HG03175 (cell line): Measurements from ENCODE around the gene THSD7B.

Experiments used
- ATAC-seq: cut with Tn5 transposase; IDR thresholded peaks from one replicate; pipeline ENCODE4 v1.9.1; 2021; ENCODE audit warnings: mild to moderate bottlenecking, moderate library complexity; ENCODE audit not compliant: unreplicated experiment

Gene THSD7B

DNA sequence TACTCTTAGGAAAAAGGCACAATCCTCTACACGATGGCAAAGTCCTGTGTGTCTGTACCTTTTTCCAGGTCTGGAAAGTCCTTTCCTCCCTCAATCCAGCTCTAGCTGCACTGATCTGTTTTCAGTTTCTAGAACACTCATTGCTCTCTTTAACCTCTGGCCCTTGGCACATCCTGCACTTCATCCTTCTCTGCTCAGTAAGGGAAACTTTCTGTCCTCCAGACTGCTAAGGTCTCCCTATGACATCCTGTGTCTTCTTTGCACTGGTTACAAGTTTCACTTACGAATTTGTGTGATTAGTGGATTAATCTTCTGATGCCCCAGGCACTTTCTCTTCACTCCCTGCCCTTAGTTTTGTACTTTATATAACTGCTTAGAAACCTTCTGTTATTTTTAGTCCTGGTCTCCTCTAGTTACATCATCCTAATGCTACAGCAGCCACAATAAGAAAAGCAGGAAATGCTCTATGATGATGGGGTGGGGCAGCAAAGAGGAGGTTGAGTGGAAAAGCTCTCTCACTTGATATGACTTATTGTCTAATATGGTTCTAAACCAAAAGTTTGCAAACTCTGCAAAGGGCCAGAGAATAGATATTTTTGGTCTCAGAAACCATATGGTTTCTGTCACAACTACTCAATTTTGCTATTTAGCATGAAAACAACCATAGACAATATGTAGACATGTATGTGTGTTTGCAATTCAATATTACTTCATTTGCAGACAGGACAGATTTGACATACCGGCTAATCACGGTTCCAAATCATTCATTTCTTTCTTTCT lies 568.2 kb downstream of the THSD7B start:
- no peak for ATAC-seq

DNA sequence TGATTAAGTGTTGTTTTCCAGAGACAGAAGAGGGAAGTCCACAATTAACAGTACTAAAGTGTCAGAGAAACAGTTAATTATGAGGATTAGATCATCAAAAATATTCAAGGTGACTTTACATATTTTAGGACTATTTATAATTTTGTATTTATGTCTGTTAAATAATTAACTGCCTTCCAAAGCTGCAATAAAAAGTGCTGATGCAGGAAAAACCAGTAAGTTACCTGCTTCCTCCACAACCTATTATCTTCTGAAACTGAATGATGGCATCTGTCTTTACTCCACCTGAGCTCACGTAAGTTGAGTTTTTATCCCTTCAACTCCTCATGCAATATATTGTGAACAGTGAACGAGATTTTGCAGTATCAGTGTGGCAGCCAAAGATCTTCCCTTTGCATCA lies 570.7 kb downstream of the THSD7B start:
- no peak for ATAC-seq

DNA sequence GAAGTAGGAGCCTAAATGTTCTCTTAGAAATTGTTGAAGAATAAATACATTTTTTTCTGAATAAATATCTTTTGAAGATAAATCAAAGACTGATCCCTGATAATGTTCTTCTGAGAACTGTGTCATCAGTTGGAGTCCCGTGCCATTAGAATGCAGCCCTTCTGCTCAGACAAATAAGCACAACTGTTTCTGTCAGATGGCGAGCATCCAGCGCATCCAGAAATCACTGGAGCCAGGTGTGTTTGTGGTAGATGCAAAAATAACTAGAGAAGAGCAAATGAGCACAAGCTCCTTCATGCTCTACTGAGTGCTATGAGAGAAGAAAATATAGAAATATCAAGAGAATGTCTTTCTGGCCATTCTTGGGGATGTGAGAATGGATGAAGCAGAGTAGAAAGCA lies 573.7 kb downstream of the THSD7B start:
- no peak for ATAC-seq

DNA sequence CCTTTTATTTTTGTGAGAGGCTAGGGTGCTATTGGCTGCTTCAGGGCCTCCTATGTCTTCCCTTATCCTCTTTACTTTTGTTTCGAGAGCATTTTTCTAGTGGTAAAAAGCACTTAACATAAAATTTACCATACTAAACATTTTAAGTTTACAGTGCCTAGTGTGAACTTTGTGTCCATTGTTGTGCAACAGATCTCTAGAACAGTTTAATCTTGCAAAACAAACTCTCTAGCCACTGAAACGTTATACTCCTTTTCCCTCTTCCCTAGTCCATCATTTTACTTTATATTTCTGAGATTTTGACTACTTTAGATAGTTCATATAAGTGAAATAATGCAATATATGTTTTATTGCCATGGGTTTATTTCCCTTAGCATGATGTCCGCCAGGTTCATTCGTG lies 580.6 kb downstream of the THSD7B start:
- no peak for ATAC-seq

DNA sequence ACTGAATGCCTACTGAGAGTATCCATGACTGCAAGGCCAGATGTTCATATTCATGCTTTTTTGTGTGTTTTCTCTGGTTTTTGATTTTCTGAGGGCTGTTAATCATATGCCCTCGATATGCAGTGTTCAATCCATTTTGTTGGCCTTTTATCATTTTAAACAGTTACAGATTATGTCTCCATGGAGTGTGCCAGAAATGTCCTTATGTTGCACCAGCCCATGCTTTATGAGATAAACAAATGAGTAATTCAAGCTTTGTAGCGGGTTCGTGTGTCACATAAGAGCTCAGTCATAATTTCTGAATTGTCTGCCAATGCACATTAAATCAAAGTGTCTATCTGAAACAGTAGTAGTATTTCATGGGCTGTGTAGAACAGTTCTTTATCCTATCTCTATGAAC lies 583.0 kb downstream of the THSD7B start:
- no peak for ATAC-seq

DNA sequence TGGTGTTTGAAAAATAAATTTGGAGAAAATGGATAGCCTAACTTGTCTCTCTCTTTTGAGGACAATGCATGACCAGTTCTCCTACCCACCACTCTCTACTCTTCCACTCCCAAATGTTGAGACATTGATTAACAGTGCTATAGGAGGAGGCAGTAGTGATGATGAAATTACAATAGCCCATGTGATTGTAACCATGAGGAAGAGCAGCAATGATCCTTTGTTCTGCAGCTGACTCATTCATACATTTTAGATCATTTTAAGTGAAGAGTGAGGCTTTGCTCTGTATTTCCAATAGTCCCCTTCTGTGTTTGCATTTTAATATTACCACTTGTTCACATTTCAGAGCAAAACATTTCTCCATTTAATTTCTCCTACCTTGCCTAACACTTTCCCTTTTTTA lies 592.3 kb downstream of the THSD7B start:
- no peak for ATAC-seq

DNA sequence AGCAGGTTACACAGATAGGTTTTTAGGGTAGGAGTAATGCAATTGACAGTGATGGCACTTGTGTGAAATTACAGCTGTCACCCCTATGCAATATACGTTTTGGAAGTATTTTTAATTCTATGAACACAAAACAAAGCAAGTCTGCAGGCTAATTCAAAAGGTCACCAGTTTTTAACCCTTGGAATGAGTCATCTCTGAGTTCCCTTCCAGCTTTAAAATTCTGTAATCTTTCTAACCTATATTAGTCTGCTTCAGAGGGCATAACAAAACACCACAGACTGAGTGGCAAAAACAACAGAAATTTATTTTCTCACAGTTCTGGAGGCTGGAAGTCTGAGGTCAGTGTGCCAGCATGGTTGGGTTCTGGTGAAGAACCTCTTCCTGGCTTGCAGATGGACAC lies 602.0 kb downstream of the THSD7B start:
- no peak for ATAC-seq

DNA sequence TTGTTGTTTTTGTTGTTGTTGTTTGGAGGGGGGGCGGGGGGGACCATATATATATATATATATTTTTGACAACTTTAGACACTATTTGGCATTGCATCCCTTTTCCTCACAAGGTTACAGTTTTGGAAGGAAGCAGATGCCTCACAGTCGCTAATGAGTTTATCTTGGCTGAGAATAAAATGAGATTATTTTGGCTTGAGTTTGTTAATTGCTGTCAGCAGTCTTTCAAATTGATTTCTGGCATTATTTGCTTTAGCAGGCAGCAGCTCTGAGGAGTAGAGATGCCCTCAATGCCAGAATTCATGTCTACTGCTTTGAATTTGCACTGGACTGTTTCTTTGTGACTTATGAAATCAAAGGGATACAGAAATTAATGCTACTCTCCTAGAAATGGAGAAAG lies 603.8 kb downstream of the THSD7B start:
- ATAC-seq, result no peak

DNA sequence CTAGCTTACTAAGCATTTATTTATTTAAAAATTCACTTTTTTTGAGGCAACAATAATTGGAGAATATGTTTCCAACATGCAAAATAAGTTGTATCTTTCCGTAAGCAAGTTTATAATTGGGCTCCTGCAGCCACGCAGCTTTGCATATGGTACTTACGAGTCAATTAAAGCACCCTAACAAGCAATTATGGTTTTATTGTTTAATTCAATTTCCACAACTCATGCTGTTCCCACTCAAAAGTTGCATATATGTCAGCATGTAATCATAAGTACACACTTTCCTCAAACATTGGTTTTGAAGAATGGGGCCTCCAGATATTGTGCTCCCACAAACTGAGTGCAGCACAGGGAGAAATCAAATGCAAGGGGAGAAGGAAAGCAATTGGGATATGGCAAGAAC lies 613.8 kb downstream of the THSD7B start:
- no peak for ATAC-seq

DNA sequence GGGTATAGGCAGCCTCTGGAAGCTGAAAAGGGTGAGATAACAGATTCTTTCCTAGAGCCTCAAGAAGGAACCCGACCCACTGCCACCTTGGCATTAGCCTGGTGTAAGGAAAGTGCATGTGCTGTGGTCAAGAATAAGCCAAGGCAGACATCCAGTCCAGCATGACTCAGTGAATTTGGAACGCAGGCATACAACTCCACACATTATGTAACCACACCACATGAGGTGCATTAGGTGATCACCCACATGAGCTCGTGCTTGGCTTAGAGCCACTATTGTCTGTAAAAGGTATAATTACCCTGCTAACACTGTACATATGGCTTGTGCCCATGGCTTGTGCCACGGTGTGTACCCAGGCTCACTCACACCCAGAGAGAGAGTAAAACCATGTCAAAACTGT lies 615.3 kb downstream of the THSD7B start:
- no peak for ATAC-seq

DNA sequence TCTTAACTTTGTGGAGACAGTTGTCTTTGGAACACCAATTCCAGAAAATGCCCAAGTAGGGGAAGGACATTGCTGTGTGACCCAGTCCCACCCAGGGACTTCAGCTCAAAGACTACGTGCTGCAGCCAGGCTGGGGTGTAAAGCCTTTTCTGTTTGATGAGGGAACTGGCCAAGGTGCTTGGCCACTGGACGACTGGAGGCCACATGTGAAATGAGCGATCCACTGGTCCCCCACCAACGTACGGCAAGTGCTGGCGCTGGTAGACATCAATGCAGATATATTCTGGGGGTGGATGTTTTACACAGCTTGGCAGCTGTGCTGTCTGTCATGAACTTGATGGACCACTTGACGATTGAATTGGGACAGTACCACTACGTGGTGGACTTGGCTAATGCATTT lies 616.4 kb downstream of the THSD7B start:
- no peak for ATAC-seq

DNA sequence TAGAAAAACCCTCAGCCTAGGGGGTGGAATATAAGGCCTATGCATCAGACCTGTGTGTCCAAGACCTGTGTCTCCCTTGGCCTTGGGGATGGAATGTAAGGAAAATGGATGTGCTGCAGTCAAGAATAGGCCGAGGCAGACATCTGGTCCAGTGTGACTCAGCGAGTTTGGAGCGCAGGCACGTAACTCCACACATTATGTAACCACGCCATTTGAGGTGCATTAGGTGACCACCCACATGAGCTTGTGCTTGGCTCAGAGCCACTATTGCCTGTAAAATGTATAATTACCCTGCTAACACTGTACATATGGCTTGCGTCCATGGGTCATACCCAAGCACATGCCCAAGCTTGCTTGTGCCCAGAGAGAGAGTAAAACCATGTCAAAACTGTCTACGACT lies 618.0 kb downstream of the THSD7B start:
- ATAC-seq, result no peak

DNA sequence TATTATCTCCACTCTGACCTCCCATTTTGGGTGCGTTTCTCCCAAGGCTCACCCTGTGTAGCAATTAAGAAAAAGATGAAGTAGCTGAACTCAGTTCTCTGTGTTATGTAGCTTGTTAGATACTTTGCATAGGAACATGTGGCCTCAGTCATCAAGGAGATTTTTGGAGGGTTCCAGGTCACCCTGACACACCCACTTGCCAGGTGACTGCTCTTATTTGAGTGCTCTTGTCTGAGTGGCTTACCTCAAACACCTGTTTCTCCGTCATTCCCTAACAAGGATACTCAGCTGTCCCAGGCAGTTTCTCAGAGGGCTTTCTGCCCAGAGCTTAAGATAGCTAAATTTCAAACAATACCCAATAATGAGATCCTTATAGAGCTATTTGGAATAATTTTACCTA lies 621.7 kb downstream of the THSD7B start:
- ATAC-seq, result no peak

DNA sequence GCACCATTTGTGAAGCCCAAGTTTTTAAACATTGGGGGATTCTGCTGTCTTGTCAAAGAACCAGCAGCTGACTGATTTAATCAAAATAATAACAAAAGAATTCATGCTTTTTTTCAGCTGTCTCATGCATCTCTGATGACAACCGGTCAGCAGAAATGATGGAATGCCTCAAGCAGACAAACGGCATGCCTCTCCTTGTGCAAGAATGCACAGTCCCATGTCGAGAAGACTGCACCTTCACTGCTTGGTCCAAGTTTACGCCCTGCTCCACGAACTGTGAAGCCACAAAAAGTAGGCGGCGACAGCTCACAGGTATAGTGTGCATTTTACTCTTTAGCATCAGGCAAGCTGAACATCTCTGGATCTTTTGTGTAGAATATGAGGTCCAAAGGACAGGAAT lies 640.2 kb downstream of the THSD7B start:
- ATAC-seq, result no peak

DNA sequence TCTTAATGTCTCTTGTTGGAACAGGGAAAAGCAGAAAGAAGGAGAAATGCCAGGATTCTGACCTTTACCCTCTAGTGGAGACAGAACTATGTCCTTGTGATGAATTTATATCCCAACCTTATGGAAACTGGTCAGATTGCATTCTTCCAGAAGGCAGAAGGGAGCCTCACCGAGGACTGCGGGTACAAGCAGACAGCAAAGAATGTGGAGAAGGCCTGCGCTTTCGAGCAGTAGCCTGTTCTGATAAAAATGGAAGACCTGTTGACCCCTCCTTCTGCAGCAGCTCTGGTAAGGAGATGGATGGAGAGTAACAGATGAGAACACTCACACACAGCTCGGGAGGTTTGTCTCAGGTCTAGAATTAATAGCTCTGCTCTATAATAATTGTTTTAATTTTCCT lies 646.2 kb downstream of the THSD7B start:
- ATAC-seq, result no peak

DNA sequence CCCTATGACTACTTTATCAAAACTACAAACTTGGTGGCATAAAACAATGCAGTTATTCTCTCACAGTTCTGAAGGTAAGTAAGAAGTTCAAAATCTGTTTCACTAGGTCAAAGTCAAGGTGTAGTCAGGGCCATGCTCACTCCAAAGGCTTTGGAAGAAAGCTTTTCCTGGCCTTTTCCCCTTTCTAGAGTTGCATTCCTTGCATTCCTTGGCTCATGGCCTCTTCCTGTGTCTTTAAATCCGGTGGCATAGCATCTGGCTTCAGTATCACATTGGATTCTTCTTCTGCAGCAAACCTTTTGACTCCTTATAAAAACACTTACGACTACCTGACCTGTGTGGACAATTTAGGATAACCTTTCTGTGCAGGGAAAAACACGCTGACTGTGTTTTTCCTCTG lies 655.4 kb downstream of the THSD7B start:
- ATAC-seq, result no peak

DNA sequence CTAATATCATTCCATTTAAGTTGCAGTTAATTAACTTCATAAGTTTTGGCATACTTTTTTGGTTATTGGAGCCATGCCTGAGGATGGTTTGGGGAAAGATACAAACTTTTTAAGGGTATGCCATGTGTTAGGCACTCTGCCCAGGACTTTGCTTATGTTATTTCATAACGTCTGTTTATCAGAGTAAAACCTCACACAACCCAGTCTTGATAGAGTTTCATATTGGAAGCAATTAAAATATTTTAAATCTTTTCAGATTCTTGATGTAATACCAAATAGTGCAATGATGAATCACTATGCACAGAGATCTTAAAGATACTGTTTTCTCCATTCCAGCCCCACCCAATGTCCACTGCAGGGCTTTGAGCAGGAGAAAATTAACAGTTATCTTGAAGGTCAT lies 669.8 kb downstream of the THSD7B start:
- ATAC-seq, result no peak

DNA sequence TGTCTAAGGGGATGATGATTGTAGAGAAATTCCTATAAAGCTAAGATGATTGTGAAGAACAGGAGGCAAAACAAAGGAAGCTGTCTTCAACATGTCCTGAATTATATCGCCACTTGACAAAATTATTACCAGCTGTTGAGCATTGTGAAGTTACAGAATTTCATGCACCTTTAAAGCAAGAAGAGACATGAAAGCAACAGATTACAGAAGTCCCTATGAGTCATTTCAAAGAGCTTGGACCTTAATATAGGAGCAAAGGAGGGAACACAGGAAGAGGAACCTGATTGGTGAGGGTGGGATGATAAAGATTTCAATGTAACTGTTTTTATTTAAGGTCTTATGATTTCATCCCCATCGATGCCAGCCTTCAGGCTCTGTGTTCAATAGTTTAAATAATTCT lies 672.0 kb downstream of the THSD7B start:
- ATAC-seq, result no peak

DNA sequence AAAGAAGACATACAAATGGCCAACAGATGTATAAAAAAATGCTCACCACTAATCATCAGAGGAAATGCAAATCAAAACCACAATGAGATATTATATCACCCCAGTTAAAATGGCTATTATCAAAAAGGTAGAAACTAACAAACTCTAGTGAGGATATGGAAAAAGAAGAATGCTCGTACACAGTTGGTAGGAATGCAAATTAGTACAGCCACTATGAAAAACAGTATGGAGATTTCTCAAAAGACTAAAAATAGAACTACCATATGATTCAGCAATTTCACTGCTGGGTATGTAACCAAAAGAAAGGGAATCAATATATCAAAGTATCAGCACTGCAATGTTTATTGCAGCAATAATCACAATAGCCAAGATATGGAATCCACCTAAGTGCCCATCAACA lies 679.6 kb downstream of the THSD7B start:
- ATAC-seq, result no peak

DNA sequence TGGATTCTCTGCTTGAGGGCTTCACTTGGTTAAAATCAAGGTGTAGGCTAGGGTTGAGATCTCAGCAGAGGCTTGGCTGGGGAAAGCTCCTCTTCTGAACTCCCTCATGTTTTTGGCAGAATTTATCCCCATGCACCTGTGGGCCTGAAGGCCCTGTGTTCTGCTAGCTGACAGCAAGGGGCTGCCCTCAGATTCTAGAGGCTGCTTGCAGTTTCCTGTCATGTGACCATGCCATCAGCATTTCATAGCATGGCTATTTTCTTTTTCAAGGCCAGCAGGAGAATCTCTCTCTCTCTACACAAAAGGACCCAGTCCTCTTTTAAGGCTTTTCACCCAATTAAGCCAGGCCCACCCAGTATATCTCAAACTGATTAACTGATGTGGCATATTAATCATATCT lies 684.1 kb downstream of the THSD7B start:
- no peak for ATAC-seq

DNA sequence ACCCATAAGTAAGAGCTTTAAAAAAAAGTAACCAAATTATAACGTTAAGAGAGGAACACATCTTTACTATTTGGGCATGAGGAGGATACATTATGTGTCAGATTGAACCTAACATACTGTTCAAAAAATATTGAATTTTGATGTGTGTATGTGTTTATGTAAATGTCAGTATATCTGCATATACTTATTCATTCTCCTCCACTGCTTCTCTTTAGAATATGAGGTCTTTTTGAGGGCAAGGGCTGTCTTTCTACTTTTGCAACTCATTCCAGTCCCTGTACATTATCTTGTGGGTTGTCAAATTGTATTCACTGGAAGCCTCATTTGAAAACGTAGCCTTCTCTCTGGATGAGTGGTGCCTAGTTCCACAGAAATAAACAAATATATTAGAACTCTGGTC lies 689.5 kb downstream of the THSD7B start:
- ATAC-seq, result no peak

DNA sequence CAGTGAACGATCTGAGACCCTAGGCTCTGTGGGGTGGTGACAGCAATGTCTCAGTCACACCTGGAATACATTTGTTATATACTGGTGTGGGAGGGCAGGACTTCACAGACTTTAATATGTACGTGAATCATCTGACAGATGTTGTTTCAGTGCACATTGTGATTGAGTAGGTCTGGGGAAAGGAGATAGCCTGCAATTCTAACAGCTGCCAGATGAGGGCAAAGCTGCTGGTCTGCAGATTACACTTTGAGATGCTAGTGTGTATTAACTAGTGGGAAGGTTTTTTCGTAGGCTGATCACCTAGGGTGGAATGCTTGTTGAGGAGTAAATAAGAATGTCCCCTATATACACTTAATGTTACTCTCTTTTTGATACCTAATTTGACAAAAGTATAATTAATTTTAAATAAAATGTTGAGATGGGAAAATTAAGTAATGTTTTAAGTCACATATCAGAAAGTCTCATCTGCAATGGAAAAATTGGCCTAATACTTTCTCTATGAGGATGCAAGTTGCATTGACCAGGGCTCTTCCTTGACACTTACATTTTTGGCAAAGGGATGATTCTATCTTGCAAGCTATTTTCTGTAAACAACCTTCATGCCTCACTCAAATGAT lies 702.0 kb downstream of the THSD7B start:
- peak; percentile 90 for ATAC-seq

DNA sequence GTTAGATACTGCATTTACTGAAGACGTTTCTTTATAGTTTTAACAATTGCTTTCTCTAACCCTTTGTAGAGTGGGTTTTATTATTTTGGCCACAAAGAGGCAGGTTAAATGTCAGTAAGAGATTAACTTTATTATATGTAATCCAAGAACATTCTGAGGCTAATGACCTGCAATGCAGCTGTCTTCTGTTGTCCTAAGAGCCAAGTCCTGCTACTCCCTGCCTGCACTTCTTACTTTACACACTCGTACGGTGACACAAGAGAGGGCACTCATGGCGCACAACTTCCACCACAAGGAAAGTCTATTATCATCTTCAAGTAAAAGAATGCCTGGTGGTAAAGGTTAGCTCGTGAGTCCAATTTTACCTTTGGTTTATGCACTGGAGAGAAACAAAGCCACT lies 727.9 kb downstream of the THSD7B start:
- no peak for ATAC-seq
